Measurements from ENCODE around the gene TYMS.

- TF ChIP-seq CTCF (IDR thresholded peaks at IDR 0.05; ENCODE audit: poor library complexity, severe bottlenecking) (no peak), POLR2AphosphoS5 (IDR thresholded peaks at IDR 0.05) (no peak), REST (IDR thresholded peaks at IDR 0.05; ENCODE audit: borderline replicate concordance) (no peak)
These were observed 22.9 kb downstream of the TYMS start for GRCh38 chr18:680392-680791.
